OCI-M1 (cell line): ENCODE data around the gene C12orf76.
"Not testable (repeated sequence)": the region's sequence is repeated elsewhere in the genome, so short reads cannot be mapped to it uniquely, and the experiment has no call there.

Experiments
- DNase-seq: peaks from one replicate; lab custom pipeline; 2025; lab: John Stamatoyannopoulos, UW

The C12orf76 gene

GRCh38 chr12:110048242-110049027 lies at the start of gene C12orf76:
TSS of gene C12orf76 (minus strand) at chr12:110048522. CDS start at chr12:110048495, 27 bp downstream.
- DNase-seq = peak; percentile 99

GRCh38 chr12:110093631-110094311 lies 45.4 kb upstream of the C12orf76 start:
- DNase-seq = peak; percentile 82

GRCh38 chr12:110091136-110091711 lies 42.9 kb upstream of the C12orf76 start:
- DNase-seq = no peak

GRCh38 chr12:110090266-110091135 lies 42.2 kb upstream of the C12orf76 start:
- DNase-seq = no peak

GRCh38 chr12:110088936-110089335 lies 40.6 kb upstream of the C12orf76 start:
- DNase-seq = peak; percentile 27

- DNase-seq = not testable (repeated sequence)
Measured at GRCh38 chr12:110088216-110088615, 39.9 kb upstream of the C12orf76 start.

- DNase-seq = no peak
Measured at GRCh38 chr12:110084314-110085015, 36.1 kb upstream of the C12orf76 start.

GRCh38 chr12:110080410-110080809 lies 32.1 kb upstream of the C12orf76 start:
- DNase-seq = no peak

- DNase-seq = peak; percentile 99
Measured at GRCh38 chr12:110079477-110080400, 31.4 kb upstream of the C12orf76 start.

- no peak for DNase-seq
Measured at GRCh38 chr12:110077800-110078199, 29.5 kb upstream of the C12orf76 start.

GRCh38 chr12:110075880-110076279 lies 27.6 kb upstream of the C12orf76 start:
- DNase-seq = no peak

GRCh38 chr12:110074089-110074488 lies 25.8 kb upstream of the C12orf76 start:
- no peak for DNase-seq

GRCh38 chr12:110073049-110073831 lies 24.9 kb upstream of the C12orf76 start:
- peak; percentile 31 for DNase-seq

- DNase-seq = not testable (repeated sequence)
Measured at GRCh38 chr12:110072636-110073035, 24.3 kb upstream of the C12orf76 start.

- no peak for DNase-seq
Measured at GRCh38 chr12:110071967-110072366, 23.6 kb upstream of the C12orf76 start.

GRCh38 chr12:110071504-110071903 lies 23.2 kb upstream of the C12orf76 start:
- DNase-seq = no peak

GRCh38 chr12:110068654-110069053 lies 20.3 kb upstream of the C12orf76 start:
- DNase-seq = no peak

GRCh38 chr12:110068115-110068514 lies 19.8 kb upstream of the C12orf76 start:
- DNase-seq = not testable (repeated sequence)

- no peak for DNase-seq
Measured at GRCh38 chr12:110067531-110067930, 19.2 kb upstream of the C12orf76 start.
